ENCODE data around the gene MICAL3. TPM values are rescaled to one million over a fixed set of nuclear protein-coding genes. Genes with fewer than 3 reads are reported as not detected.

Gene MICAL3
- polyA plus RNA-seq, 1 donor from 2014 or later = 28.1 TPM

DNA sequence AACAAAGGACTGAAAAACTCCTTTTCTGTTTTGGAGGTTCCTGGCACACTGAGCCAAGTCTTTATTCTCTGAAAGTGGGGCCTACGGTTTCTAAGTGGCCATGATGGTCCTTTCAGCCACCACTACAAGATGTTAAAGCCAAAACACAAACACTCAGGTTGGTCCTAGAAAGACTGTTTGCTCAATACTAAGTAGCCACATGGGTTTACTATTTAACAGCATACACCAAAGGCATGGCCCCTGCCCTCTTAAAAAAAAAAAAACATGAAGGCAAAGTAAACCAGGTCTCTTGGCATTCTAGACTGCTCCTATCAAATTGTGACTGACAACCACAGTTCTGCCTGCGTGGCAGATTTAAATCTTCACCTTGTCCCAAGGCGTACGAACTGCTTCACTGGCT lies 126.5 kb downstream of the MICAL3 start:
- Histone ChIP-seq H2AFZ (ENCODE audit: low read depth, low read length) (no peak overlapping the region), H4K20me1 (ENCODE audit: insufficient read depth) (no peaks in the 10 kb centered on the region), H3F3A (ENCODE audit: insufficient read depth, low read length, poor library complexity, severe bottlenecking) (no peaks in the 10 kb centered on the region), H3K27ac (ENCODE audit: low read length) (peak overlapping the region; percentile 63), H3K4me3 (ENCODE audit: low read length) (no peak overlapping the region), H3K9ac (ENCODE audit: low read length) (peak overlapping the region; percentile 37), H3K9me2 (ENCODE audit: insufficient read depth, low read length) (no peaks in the 10 kb centered on the region), H3K36me3 (ENCODE audit: insufficient read depth, low read length) (peaks cover 23% of the 10 kb centered on the region), H3K79me2 (replicated peaks; ENCODE audit: insufficient read depth, low read length) (no peaks in the 10 kb centered on the region), H3K27me3 (ENCODE audit: insufficient read depth, low read depth, low read length) (no peaks in the 10 kb centered on the region), H3K9me3 (ENCODE audit: low read length) (no peaks in the 10 kb centered on the region), H3K4me2 (ENCODE audit: low read length) (no peak overlapping the region)
- TF ChIP-seq EZH2 (IDR thresholded peaks at IDR 0.05; ENCODE audit: borderline replicate concordance, insufficient read depth, low read length, poor library complexity, severe bottlenecking) (no peak), RAD21 (conservative IDR thresholded peaks at IDR 0.05) (no peak), TAF1 (IDR thresholded peaks at IDR 0.05; ENCODE audit: low read depth) (no peak), POLR2AphosphoS5 (IDR thresholded peaks at IDR 0.05) (no peak), EP300 (conservative IDR thresholded peaks at IDR 0.05; ENCODE audit: poor library complexity, severe bottlenecking) (no peak), MXI1 (conservative IDR thresholded peaks at IDR 0.05; ENCODE audit: poor library complexity, severe bottlenecking) (no peak), SMC3 (conservative IDR thresholded peaks at IDR 0.05; ENCODE audit: poor library complexity) (no peak)
- TF ChIP-seq, protein P1, sequence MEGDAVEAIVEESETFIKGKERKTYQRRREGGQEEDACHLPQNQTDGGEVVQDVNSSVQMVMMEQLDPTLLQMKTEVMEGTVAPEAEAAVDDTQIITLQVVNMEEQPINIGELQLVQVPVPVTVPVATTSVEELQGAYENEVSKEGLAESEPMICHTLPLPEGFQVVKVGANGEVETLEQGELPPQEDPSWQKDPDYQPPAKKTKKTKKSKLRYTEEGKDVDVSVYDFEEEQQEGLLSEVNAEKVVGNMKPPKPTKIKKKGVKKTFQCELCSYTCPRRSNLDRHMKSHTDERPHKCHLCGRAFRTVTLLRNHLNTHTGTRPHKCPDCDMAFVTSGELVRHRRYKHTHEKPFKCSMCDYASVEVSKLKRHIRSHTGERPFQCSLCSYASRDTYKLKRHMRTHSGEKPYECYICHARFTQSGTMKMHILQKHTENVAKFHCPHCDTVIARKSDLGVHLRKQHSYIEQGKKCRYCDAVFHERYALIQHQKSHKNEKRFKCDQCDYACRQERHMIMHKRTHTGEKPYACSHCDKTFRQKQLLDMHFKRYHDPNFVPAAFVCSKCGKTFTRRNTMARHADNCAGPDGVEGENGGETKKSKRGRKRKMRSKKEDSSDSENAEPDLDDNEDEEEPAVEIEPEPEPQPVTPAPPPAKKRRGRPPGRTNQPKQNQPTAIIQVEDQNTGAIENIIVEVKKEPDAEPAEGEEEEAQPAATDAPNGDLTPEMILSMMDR (IDR thresholded peaks at IDR 0.05; ENCODE audit: poor library complexity, severe bottlenecking) = no peak
- TF ChIP-seq, protein P2, sequence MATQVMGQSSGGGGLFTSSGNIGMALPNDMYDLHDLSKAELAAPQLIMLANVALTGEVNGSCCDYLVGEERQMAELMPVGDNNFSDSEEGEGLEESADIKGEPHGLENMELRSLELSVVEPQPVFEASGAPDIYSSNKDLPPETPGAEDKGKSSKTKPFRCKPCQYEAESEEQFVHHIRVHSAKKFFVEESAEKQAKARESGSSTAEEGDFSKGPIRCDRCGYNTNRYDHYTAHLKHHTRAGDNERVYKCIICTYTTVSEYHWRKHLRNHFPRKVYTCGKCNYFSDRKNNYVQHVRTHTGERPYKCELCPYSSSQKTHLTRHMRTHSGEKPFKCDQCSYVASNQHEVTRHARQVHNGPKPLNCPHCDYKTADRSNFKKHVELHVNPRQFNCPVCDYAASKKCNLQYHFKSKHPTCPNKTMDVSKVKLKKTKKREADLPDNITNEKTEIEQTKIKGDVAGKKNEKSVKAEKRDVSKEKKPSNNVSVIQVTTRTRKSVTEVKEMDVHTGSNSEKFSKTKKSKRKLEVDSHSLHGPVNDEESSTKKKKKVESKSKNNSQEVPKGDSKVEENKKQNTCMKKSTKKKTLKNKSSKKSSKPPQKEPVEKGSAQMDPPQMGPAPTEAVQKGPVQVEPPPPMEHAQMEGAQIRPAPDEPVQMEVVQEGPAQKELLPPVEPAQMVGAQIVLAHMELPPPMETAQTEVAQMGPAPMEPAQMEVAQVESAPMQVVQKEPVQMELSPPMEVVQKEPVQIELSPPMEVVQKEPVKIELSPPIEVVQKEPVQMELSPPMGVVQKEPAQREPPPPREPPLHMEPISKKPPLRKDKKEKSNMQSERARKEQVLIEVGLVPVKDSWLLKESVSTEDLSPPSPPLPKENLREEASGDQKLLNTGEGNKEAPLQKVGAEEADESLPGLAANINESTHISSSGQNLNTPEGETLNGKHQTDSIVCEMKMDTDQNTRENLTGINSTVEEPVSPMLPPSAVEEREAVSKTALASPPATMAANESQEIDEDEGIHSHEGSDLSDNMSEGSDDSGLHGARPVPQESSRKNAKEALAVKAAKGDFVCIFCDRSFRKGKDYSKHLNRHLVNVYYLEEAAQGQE (IDR thresholded peaks at IDR 0.05; ENCODE audit: borderline replicate concordance) = no peak

GRCh38 chr22:17897426-17897825 lies 126.9 kb downstream of the MICAL3 start:
- no peak overlapping the region for H3K9ac ChIP-seq (ENCODE audit: low read length)
- H3K4me2 ChIP-seq (ENCODE audit: low read length) = no peak overlapping the region
- no peaks in the 10 kb centered on the region for H3K9me2 ChIP-seq (ENCODE audit: insufficient read depth, low read length)
- no peak overlapping the region for H2AFZ ChIP-seq (ENCODE audit: low read depth, low read length)
- no peak overlapping the region for H3K4me3 ChIP-seq (ENCODE audit: low read length)
- no peak for TF ChIP-seq SMC3 (conservative IDR thresholded peaks at IDR 0.05; ENCODE audit: poor library complexity)
- TF ChIP-seq, protein P2 (IDR thresholded peaks at IDR 0.05; ENCODE audit: borderline replicate concordance) = no peak
- no peaks in the 10 kb centered on the region for H3K79me2 ChIP-seq (replicated peaks; ENCODE audit: insufficient read depth, low read length)
- H3K27me3 ChIP-seq (ENCODE audit: insufficient read depth, low read depth, low read length) = no peaks in the 10 kb centered on the region
- no peak overlapping the region for H3K27ac ChIP-seq (ENCODE audit: low read length)
- H4K20me1 ChIP-seq (ENCODE audit: insufficient read depth) = no peaks in the 10 kb centered on the region
- no peaks in the 10 kb centered on the region for H3K9me3 ChIP-seq (ENCODE audit: low read length)
- H3K36me3 ChIP-seq (ENCODE audit: insufficient read depth, low read length) = peaks cover 23% of the 10 kb centered on the region
- H3F3A ChIP-seq (ENCODE audit: insufficient read depth, low read length, poor library complexity, severe bottlenecking) = no peaks in the 10 kb centered on the region

Measured in neural cell (in vitro differentiated cells).